GM19193 (cell line): Measurements from ENCODE around the gene PAK2.

ENCODE experiments used
- POLR2A ChIP-seq: IDR thresholded peaks from 4 replicates; pipeline ENCODE4 v1.6.1; 2011; ENCODE audit not compliant: insufficient read depth, insufficient read length; ENCODE audit errors: extremely low read depth

Gene PAK2

DNA sequence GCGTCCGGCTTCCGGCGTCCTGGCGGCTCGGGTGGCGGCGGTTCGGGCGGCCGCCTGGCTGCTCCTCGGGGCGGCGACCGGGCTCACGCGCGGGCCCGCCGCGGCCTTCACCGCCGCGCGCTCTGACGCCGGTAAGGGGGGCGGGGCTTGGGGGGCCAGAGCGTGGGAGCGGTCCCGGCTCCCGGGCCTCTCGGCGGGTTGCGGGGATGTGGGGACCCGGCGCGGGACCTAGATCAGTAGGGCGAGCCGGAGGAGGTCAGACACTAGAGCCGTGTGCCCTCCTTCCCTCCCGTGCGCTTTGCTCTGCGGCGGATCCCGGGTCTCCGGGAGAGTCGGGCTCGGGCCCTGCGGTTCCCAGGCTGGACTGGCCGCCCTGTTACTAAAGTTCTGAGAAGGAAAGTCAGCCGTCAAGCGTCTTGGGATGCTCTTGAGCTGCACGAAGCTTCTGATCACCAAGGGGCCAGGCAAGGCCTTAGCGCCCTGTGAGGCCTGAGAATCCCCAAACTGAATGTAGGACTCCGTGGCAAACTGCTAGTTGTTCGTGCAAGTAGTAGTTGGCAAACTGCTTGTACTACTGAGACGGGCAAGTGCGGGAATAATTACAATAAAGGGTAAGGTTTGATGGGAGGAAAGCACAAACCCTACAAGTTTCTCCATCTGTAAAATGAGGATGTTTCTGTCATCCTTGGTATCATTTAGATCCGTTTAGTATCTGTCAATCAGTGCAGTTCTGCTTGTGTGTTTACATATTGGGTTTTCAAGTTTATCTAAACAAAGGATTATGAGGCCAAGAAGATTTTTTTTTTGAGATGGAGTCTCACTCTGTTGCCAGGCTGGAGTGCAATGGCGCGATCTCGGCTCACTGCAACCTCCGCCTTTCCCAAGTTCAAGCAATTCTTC, 26.9 kb upstream of the PAK2 start:
- no peak for TF ChIP-seq POLR2A

DNA sequence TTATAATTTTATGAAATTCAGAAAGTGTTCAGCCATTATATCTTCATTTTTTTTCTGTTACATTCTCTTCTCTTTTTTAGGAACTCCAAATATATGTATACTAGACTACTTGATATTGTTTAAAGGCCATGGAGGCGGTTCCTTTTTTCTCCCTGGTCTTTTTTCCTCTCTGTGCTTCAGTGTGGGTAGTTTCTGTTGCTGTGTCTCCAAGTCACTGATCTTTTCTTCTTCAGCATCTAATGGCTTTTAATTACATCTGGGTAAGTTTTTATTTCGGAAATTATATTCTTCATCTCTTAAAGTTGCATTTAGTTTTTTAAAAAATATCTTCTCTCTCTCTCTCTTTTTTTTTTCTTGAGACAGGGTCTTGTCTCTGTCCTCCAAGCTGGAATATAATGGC, 18.6 kb upstream of the PAK2 start:
- TF ChIP-seq POLR2A, result no peak

DNA sequence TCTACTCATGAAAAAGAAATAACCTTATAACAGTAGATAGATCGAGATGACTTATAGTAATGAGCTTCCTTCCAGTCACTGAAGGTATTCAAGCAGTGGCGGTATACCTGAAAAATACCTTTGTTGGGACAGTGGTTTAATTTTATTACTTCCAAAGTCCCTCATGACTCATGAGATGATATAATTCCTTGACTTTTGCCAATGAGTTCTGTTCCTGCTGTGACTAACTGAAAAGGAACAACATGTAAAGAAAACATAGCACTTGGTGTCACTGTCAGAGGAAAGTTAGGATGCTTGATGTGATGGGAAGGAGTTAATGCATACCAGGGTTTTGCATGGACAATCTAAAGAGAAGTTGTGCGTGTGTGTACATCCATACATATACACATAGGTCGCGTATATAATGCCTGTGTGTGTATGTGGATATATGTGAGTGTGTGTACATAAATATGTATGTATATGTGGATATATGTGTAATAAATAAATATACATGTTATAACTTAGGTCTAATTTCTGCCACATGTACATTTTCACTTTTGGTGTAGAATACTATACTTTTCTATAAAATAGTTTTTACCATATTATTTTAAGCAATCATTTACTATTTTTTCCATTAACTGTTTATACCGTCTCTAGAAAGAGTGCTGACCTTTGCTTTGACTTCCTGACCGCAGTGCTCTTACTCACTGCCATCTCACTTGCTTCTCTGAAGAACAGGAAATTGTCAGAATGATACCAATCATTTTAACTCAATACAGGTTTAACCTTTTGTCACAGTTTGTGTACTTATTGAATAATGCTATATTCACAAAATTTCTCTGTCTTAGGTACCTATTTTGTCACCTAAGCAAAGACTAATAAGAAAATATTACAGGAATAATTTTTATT, 12.6 kb upstream of the PAK2 start:
- TF ChIP-seq POLR2A, result no peak

DNA sequence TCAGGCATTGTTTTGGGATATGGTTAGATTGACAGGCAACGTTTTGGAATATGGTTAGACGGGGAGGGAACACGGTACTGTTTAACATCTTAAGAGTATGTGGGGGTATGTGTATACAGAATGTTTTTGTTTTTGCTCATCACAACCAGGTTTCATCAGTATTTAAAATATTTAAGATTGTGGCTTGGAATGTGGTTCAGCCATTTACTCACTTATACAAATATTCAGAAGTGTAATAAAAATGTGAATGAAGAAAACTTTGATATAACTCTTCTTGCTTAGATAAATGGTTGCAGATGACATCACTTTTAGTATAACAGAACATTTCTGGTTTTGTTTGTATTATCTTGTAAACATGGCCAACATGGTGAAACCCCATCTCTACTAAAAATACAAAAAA, 3.9 kb upstream of the PAK2 start:
- no peak for TF ChIP-seq POLR2A

DNA sequence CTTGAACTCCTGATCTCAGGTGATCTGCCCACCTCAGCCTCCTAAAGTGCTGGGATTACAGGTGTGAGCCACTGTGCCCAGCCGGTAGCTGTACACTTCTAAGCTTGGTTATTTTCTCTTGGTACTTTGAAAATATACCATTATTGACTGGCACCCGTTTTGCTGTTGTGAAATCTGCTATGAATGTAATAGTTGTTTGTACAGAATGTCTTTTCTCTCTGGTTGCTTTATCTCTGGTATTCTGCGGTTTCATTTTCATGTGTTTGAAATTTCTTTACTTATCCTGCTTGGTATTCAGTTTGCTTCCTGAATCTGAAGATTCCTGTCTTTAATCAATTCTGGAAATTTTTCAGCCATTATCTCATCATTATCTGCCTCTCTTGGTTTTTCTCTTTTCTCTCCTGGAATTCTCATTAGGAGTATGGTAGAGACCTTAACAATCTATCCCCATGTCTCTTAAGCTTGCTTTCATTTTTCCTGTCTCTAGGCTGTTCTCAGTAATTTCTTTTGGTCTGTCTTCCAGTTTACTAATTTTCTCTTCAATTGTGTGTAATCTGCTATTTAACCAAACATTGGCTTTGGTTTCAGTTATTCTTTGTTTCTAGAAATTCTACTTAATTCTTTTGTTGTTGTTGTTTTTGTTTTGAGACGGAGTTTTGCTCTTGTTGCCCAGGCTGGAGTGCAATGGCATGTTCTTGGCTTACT, 2.8 kb upstream of the PAK2 start:
- TF ChIP-seq POLR2A, result no peak

DNA sequence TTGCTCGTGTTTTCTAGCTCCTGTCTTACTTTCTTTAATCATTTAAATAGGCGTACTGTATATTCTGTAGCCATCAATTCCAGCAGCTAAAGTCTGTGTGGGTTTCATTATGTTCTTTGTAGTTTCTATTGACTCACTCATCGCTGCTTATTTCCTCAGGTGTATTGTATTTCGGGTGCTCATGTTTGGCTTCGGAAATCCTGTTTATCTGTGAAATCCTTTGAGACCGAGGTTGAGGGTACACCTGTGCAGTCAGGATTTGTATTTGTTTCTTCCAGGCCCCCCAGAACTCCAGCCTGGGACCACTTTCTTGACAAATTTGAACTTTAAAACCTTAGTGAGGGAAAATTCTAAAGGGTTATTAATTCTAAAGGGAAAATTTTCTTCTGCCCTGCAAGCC, 2.0 kb upstream of the PAK2 start:
- TF ChIP-seq POLR2A, result no peak

DNA sequence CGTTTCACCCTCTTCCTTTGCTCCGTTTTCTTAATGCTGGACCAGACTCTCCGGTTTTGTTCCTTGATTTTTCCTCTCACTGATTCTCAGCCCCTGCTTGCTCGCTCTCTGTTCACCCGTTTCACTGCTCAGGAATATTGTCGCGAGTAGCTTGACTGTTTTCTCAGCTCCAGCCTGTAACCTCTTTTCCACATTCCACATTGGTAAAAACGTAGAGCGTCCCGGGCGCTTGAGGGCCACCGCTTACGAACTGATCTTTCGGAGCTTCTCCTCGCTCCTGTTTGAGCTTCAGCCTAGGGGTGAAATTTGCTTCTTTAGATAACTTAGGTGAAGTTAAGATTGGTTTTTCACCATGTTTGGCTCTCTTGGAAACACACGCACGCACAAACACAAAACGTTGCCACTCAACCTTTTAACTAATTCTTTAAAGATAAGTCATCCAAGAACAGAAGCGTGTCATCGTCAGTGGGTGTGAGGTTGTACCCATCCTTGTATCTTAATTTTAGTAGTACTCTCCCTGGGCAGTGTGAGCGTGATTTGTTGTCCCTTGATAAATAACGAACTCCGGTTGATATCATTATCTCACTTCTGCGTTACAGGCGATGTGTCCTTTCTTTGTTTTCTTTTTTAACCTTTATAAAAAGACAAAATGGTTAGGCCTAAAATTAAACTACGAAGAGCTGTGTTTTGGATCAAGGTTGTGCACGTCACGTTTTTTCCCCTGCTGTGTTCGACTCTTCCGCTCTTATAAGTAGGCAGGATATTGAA, 1.0 kb downstream of the PAK2 start:
- TF ChIP-seq POLR2A, result no peak

DNA sequence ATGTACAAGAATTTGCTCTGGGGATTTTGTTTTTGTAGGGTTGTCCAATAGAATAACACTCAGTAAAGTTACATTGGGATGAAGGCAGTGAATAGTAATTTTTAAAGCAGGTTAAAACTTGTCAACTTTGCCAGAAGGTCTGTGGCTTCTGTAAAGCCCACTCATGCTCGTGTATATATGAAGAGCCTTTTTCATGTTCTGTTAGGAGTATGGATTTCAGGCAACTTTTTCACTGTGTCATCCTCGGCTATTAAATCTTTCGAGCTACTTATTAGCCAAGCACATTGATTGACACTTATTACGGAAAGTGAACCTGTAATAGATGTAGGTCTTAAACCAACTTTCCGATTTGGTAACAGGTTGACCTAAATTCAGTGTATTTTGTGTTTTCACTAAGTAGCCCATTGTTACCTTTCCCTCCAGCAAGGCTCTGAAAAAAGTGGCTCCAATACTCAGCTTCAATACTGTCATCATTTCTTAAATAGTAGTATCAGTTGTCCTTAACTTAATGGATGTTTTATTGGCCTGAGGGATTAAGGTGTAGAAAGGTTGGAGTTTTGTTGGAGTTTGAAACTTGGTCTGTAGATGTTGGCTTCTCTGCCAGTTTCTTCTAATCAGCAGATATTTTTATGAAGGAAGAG, 1.7 kb downstream of the PAK2 start:
- TF ChIP-seq POLR2A, result no peak

DNA sequence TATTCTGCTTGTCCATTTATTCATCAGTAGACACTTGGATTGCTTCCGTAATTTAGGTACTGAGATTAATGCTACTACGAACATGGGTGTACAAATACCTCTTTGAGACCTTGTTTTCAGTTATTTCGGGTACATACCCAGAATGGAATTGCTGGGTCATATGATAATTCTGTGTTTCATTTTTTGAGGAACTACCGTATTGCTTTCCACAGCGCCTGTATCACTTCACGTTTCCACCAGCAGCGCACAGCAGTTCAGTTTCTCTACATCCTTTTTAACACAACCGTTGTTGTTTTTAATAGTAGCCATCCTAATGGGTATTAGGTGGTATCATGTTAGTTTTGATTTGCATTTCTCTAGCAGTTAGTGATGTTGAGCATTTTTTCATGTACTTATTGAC, 9.5 kb downstream of the PAK2 start:
- TF ChIP-seq POLR2A, result no peak

DNA sequence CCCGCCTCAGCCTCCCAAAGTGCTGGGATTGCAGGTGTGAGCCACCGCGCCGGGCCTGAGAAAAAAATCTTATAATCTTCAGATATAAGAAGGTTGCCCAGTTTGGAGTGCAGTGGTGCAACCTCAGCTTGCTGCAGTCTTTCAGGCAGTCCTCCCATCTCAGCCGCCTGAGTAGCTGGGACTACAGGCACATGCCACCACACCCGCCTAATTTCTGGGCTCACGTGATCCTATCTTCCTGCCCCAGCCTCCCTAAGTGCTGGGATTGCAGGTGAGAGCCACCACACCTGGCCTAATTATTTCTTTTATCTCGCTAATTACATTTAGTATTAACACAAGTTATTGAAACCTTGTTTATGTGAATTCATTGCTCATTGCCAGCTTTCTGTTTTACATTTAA, 13.5 kb downstream of the PAK2 start:
- no peak for TF ChIP-seq POLR2A

DNA sequence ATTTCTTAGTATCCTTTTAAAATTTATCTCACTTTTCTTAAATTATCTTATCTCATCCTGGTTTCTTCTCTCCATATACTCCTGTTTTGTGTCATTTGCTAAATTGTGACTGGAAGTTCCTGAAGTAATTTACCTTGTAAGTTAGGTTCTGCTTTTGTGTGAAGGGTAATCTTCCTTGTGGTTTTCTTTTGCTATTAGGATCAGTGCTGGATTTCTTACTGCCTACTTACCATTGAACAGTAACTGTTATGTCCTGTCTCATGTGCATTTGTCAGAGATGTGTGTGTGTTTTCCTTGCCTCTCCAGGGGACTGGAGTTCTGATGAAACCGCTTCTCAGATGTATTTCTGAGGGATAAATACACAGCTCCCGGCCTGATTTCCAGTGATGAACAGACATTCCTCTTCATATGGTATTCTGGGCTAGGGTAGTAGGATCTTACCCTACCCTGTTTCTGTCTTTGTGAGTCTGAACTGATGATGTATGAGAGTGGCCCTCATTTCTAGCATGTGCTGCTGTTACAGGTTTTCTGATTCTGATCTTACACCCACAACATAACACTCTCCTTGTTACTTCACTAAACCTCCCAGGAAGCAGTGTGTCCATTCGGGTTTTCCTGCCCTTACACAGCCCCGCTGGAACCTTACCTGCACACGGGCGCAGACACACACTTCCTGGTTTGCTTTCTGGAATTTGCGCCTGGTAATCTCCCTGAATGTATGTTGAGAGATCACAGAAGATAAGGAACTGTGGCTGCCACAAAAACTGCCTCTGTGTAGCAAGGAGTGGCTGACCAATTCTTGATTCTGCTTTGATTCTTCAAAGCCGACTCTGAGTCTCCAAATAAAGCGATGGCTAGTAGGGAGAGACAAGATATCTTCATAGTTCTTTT, 14.7 kb downstream of the PAK2 start:
- TF ChIP-seq POLR2A, result no peak

DNA sequence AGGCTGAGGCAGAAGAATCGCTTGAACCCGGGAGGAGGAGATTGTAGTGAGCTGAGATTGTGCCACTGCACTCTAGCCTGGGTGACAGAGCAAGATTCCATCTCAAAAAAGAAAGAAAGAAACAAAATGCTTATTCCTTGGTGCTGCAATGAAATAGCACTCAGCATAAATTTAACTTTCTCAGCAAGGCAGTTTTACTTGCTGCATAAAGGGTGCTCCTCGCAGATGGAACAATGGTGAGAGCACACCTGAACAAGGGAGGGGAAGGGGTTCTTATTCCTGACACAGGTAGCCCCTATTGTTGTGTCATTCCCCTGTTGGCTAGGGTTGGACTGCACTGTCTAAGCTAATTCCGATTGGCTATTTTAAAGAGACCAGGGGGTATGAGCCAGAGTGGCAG, 17.1 kb downstream of the PAK2 start:
- no peak for TF ChIP-seq POLR2A
